Renal cortical epithelial cell (primary cell): ENCODE measurements around the gene CSPG4. TPM values are rescaled to one million over a fixed set of nuclear protein-coding genes. Genes with fewer than 3 reads are reported as not detected.
A peak's percentile ranks its signal among the peaks of the same experiment; 100 is the strongest.
"Not testable (repeated sequence)": the region's sequence is repeated elsewhere in the genome, so short reads cannot be mapped to it uniquely, and the experiment has no call there.

Experiments
- DNase-seq: peaks from one replicate; pipeline ENCODE4 v3.0.0-alpha.2; 2011; ENCODE audit warnings: low read depth
- total RNA-seq: library from RNA; depleted of rRNA; stranded (reverse); fragments of >200 nt; gene quantifications from 2 replicates; pipeline ENCODE4 v1.2.3, GENCODE V29; 2014

Gene CSPG4
- total RNA-seq, 1 donor from 2014 or later, result 0.35 TPM

DNA sequence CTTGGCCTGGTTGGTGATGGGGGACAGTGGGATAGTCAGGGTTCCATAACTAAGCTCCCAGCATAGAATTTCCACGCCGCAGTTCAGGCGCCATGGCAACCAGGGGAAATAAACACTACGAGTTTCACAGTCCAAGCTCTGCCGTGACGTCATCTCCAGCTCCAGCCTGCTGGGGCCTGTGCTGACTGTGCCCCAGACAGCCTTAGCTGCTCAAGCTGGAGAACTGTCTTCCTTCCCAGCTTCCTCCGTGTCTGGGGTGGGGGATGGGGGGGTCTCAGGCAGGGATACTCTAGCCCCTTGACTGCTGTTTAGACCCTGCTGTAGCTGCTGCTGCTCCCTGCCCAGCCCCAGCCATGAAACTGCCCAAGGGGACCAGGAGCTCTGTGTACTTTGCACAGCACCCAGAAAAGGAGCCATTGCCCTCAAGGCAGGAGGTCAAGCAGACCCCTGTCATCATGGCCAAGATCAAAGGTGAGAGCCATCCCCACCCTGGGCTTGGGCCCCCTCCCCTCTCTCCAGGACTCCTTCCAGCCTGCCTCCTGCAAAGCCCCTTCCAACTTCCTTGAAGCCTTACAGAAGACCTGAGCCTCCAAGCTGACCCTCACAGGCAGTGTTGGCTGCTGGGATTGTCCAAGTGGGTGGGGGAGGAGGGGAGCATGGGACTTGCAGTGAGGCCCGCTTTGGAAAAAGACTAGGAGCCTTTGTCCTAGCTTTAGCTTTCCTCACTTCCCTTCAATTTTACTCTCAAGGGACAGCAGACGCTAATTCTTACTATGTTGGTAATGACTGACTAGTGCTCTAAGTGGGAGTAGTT, 11.4 kb upstream of the CSPG4 start:
- DNase-seq, result peak; percentile 89

DNA sequence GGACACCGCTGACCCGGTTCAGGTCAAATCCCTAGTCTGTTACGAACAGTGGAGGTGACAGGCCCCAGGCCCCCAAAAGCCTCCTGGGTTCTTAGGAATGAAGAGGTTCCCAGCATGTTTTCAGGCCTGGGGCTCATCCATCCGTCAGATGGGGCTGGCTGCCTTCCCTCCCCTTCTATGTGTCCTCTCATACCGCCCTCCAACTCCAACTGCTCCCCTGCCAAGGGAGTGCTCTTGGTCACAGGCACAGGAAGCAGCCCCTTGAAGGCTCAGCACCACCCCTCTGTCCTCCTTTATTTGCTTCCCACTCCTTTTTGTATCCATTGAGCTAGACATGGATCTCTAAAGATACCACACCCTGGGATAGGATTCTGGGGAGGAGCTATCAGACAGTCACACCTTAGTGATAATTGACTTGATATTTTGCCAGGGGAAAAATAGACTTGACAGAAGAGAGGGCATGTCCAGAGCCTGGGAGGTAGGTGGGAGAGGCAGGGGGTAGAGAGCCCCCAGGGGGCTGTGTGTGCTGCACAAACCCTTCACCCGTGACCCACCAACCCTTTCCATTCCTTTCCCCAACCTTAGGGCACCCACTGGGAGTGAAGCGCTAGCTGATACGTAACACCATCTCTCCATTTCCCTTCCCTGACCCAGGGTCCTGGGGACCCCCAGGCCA, 10.7 kb upstream of the CSPG4 start:
- DNase-seq, result peak; percentile 26

- no peak for DNase-seq
Measured at GRCh38 chr15:75721923-75722870, 9.5 kb upstream of the CSPG4 start.

GRCh38 chr15:75721480-75721922, 8.9 kb upstream of the CSPG4 start:
- DNase-seq, result no peak

DNA sequence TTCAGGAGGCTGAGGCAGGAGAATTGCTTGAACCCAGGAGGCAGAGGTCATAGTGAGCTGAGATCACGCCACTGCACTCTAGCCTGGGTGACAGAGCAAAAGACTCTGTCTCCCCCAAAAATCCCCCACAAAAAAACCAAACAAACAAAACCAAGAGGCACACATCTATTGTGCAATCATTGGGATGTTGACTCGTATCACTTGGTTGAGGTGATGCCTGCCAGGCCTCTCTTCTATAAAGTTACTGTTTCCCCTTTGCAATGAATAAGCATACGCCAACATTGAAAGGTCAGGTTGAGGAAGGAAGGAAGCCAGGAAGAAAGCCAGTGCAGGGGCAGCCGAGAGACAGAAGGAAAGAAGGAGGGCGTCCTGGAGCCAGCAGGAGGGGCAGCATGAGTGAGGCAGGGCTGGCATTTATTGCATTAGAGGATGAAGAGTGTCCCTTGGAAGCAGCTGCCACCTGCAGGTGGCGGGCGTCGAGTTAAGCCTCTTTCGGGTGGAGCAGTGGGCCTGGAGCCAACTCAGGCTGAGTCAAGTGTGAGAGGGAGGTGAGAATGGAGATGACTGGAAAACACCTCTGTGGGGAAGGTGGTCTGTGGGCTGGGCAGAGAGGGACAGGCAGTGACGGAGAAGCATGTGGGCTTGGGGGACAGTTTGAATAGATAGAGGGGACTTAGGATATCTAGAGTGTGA, 8.3 kb upstream of the CSPG4 start:
- peak; percentile 66 for DNase-seq

- no peak for DNase-seq
Measured at GRCh38 chr15:75720297-75720696, 7.6 kb upstream of the CSPG4 start.

GRCh38 chr15:75718328-75718727, 5.7 kb upstream of the CSPG4 start:
- DNase-seq, result peak; percentile 67

DNA sequence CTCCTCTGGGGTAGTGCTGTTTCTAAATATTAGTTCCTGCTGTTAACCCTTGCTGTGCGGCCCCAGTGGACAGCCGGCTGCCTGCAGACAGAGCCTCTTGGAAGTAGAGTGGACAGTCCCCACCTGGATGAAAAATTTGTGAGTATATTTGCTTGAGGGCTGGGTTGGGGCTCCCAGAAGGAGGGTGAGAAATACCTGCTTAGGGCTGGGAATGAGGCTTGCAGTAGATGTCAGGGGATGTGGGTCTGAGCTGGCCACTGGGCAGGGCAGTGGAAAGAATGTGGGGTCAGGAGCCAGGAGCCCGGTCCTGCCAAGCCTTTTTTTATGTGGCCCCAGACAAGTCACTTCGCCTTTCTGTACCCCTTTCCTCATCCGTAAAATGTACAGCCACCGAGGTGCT, 4.4 kb upstream of the CSPG4 start:
- not testable (repeated sequence) for DNase-seq

DNA sequence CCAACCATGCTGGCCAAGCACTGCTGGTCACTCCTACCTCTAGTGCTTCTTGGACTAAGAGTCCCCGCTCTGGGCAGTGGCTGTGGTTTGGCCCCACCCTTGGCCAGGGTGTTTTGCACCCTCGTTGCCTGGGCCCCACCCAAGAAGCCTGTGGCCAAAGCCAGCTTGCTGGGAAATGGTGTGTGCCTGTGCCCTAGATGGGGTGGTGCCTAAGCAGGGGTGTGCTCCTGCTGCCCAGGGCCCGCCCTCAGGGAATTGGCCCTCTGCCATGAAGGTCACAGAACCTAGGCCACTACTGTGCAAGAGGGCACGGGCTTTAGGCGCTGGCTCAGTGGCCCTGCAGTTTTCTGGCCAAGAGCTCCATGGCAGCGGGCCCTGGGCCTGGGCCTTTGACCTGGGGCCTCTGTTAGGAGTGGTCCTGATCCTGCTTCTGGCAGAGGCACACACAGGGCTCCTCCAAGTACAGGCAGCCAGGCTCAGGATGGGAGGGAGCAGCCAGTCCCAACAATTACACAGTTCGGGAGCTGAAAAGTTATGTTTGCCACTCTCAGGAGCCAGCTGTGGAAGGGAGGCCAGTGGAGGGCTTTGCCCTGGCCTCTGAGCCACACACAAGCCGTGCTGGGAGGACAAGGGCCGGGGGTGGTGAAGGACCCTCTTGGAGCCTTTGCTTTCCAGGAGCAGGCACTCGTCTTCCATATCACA, 3.8 kb upstream of the CSPG4 start:
- DNase-seq, result not testable (repeated sequence)

- DNase-seq, result not testable (repeated sequence)
Measured at GRCh38 chr15:75715312-75715832, 2.7 kb upstream of the CSPG4 start.

DNA sequence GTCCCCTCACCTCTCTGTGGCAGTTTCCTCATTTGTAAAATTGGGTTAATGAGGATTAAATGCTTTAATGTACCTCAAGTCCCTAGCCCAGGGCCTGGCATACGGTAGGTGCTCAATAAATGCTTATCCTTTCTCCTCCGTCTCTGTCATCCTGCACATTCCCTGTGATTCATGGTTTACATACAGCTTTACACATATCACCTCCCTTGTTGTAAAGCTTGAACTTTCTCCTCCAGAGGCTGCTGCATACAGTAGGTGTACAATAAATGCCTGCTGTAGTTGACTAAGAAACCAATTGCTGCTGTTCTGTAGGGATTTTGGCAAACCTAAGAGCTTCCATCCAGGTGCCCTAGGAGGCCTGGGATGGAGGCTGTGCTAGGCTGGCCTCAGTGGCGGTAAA, 1.5 kb upstream of the CSPG4 start:
- DNase-seq, result no peak

DNA sequence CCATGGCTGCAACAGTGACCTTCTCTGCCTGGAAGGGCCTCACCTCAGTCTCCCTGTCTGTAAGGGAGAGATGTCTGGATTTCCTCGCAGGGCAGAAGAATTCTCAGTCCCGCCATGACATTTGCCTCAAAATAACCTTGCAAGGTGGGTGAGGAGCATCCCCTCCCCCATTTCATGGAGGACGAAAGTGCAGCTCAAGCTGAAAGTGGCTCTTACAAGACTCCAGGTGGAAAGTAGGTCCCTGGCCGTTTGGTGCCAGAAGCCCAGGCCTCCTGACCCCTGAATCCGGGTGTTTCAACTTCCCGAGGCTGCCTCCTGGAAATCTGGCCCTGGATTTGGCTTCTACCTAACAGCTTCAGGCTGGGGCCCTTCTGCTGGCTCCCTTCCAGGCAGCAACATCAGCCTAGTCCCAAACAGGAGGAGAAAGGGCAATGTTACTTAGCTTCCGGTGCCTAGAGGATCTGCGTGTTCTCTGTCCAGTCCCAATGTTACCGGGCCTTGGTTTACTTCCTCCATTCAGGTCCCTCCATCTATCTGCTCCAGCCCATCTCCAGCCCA, 769 bp upstream of the CSPG4 start:
- peak; percentile 12 for DNase-seq

DNA sequence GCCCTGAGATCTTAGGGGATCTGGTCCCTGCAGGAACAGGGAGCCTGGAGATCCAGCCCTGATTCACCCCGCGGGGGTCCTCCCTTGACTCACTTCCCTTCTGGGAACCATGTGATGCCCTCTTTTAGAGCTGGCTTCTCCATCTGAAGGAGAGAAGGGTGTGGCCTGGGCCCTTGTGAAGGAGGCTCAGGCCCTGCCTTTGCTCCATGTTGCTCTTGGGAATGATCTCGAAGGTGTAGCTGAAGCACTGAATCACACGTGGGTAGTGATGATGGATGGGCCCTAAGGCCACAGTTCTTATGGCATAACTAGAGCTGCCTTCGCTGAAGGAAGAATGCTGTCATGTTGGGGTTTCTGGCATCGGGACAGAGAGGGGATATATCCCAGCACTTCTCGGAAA, 1.2 kb downstream of the CSPG4 start:
- not testable (repeated sequence) for DNase-seq

DNA sequence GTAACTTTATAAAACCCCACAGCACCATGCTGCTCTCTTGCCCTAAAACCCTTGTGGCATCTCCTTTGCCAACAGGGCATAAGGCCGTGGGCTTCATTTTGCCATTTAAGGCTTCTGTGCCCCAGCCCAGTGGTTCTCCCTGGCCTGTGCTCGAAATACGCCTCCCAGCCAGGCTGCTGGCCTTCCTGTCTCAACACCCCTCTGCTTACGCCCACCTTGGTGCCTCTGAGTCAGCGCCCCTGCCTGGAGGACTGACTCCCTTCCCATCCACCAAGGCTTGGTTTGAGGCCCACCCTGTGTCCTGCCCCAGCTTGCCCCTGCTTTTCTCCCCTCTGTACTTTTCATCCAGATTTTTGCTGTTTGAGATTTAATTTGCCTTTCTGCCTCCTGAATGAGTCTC, 1.8 kb downstream of the CSPG4 start:
- not testable (repeated sequence) for DNase-seq

- DNase-seq, result not testable (repeated sequence)
Measured at GRCh38 chr15:75709458-75709857, 3.2 kb downstream of the CSPG4 start.

DNA sequence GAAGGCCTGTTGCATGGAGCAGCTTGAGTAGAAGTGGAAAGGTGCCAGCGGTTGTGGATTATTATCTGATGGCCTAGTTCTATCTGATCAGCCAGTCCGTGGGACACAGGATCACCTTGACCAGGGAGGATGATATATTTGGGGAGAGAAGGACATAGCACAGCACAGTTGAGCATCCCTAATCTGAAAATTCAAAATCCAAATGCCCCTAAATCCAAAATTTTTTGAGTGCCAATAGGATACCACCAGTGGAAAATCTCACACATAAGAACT, 6.0 kb downstream of the CSPG4 start:
- DNase-seq, result no peak

DNA sequence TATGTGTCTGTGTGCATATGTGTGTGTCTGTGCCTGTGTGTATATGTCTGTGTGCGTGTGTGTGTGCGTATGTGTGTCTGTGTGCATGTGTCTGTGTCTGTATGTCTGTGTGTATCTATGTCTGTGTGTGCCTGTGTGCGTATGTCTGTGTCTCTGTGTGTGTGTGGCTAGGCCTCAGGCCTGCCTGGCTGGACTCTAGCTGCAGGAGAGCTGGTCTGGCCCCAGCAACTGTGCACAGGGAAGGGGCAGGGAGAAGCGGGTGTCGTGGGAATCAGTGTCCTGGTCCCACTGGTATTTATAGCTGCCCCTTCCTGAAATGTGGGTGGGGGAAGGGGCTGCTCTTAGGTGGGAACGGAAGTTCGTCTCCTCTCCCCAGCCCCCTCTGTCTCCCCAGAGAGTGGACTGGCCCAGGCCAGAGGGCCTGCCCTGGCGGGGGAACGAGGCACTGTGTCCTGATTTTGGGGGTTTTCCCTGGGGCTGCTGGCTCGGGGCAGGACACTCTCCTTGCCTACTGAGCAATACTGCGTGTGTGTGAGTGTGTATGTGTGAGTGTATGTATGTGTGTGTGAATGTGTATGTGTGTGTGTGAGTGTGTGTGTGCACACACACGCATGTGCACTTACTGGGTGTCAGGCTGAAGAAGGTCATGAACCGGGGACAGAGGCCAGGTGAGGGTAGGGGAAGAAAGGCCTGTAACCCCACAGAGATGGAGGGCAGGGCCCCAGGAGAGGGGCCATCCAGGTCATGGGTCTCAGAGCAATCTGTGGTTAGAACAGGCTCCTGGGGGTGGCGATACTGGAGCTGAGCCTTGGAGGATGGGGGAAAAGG, 6.6 kb downstream of the CSPG4 start:
- no peak for DNase-seq

DNA sequence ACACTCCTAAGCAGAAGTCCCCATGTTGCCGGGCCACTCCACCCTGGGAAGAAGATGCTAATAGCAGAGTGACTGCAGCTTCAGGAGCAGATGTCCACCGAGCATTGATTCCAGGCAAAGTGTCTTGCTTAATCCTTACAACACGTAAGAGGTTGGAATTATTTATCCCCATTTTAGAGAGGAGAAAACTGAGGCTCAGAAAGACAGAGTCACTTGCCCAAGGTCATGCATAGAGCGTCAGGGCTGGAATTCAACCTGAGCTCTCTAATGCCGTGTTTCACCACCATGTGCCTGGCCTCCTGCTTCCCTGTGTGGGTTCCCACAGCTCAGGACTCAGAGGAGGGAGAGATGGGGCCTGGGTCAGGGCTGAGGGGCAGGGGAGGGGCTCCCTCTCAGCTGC, 7.3 kb downstream of the CSPG4 start:
- DNase-seq, result not testable (repeated sequence)

GRCh38 chr15:75704618-75705017, 8.0 kb downstream of the CSPG4 start:
- DNase-seq, result no peak

- DNase-seq, result no peak
Measured at GRCh38 chr15:75704263-75704615, 8.4 kb downstream of the CSPG4 start.
